Measurements from ENCODE around the gene ACTR1B. TPM values are rescaled to one million over a fixed set of nuclear protein-coding genes. Genes with fewer than 3 reads are reported as not detected.

The ACTR1B gene
- total and polyA plus RNA-seq, 2 of the 4 experiments (the other 2 are of a cell fraction): 40.5 to 68.8 TPM

DNA sequence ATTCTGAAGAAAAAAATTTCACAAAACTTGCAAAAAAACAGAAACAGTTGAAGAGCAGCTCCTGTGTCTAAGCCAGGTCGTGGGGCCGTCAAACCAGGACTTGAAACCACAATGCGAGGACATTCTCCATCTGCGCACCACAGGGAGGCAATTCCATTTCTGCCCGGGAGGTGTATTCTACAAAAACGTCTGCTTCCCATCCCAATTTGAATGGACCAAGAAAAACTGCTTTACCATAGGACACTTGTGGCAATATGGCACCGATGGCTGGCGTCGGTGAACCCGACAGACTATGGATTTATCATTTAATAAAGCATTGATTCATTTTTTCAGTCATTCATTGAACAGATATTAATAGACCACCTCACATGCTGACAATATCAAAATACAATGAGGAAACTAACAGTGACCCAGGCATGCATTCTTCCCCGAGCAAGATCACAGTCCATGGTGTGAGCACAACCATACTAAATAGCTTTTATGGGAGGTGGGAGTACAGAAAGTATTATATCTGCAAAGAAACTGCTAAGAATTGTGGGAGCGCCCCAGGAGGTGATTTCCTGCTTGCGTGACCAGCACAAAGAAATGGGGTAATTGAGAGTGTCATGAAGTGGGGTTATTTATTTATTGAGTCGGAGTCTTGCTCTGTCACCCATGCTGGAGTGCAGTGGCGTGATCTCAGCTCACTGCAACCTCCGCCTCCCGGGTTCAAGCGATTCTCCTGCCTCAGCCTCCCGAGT lies 39.1 kb upstream of the ACTR1B start:
- Histone ChIP-seq H3K23ac (ENCODE audit: low read depth, low read length) (no peak overlapping the region), H2BK15ac (ENCODE audit: low read depth, low read length) (no peak overlapping the region), H4K91ac (ENCODE audit: insufficient read depth, low read depth, low read length) (no peak overlapping the region), H3K4me2 (ENCODE audit: low read depth, low read length) (no peak overlapping the region), H2BK5ac (ENCODE audit: low read depth, low read length, poor library complexity, severe bottlenecking) (no peak overlapping the region), H2AFZ (replicated peaks; ENCODE audit: low read length, poor library complexity) (no peak overlapping the region), H4K20me1 (ENCODE audit: insufficient read depth, low read length) (no peaks in the 10 kb centered on the region), H3K18ac (ENCODE audit: low read depth, low read length) (no peak overlapping the region), H3K27ac (ENCODE audit: insufficient read depth, low read length) (no peak overlapping the region), H3K9me3 (ENCODE audit: control insufficient read depth, insufficient read depth, low read length) (no peaks in the 10 kb centered on the region), H3K9me1 (ENCODE audit: insufficient read depth, low read length) (no peaks in the 10 kb centered on the region), H3K27me3 (ENCODE audit: control insufficient read depth, insufficient read depth, low read length) (peaks cover 4% of the 10 kb centered on the region), H4K8ac (ENCODE audit: low read depth in 2 of 2, low read length in 2 of 2) (no peak overlapping the region), H2BK120ac (ENCODE audit: low read depth, low read length) (no peak overlapping the region), H3K56ac (ENCODE audit: extremely low read depth, insufficient read depth, low read length) (no peak overlapping the region), H2BK20ac (ENCODE audit: low read depth, low read length) (no peak overlapping the region), H2AK5ac (ENCODE audit: low read depth, low read length) (no peak overlapping the region), H3K9ac (ENCODE audit: low read depth, low read length) (no peak overlapping the region), H3K14ac (replicated peaks; ENCODE audit: low read depth, low read length) (no peak overlapping the region), H2AK9ac (replicated peaks; ENCODE audit: low read depth, low read length, poor library complexity) (no peak overlapping the region), H3K36me3 (ENCODE audit: control insufficient read depth, insufficient read depth, low read length) (no peaks in the 10 kb centered on the region), H3K4ac (ENCODE audit: low read depth, low read length) (no peak overlapping the region), H3K79me1 (ENCODE audit: low read depth in 1 of 2, low read length in 2 of 2) (no peaks in the 10 kb centered on the region), H4K5ac (ENCODE audit: low read depth, low read length) (no peak overlapping the region), H3K4me3 (ENCODE audit: insufficient read depth, low read depth, low read length) (no peak overlapping the region), H3K4me1 (ENCODE audit: control insufficient read depth, insufficient read depth, low read length) (no peaks in the 10 kb centered on the region)
- no peak for ATAC-seq (ENCODE audit: low read depth)
- intact Hi-C loops (cut with micrococcal nuclease) (loop anchor here (5.0 to 10.0 kb wide), 4 partner anchors 62 to 1132 kb away; partner anchors contain the start of gene TMEM131), in situ Hi-C loops (cut with MboI; ENCODE audit: low sequenced_read_pairs) (loop anchor here (10.0 kb wide), 1 partner anchor 682 kb away; no protein-coding TSS in a partner anchor), dilution Hi-C loops (cut with HindIII; ENCODE audit: low sequenced_read_pairs, unreplicated experiment) (no loop called here)
- no CpG with 5 or more reads among the region's 19 CpGs for WGBS, 2 experiments (ENCODE audit: extremely low coverage in 2 of 2, insufficient read length in 1 of 2)
- no peak for DNase-seq
- CTCF ChIA-PET: interaction anchor here (1.5 kb wide), 1 partner anchor 112 kb away, joined by 3 read pairs; no protein-coding TSS in a partner anchor
- BruUV-seq (replicated peaks): no TSS peak
- POLR2A ChIA-PET (ENCODE audit: unreplicated experiment): no interaction called here
- TF ChIP-seq BHLHE40 (IDR thresholded peaks at IDR 0.05; ENCODE audit: low read depth, low read length) (no peak), CHD1 (IDR thresholded peaks at IDR 0.05; ENCODE audit: low read depth, low read length) (no peak), CEBPB (IDR thresholded peaks at IDR 0.05; ENCODE audit: low read depth, low read length) (no peak), MAFK (IDR thresholded peaks at IDR 0.05; ENCODE audit: low read depth, low read length) (no peak), NFE2L2 (IDR thresholded peaks at IDR 0.05; ENCODE audit: low read depth, low read length) (no peak), SMC3 (IDR thresholded peaks at IDR 0.05; ENCODE audit: low read depth, low read length) (no peak), RCOR1 (IDR thresholded peaks at IDR 0.05; ENCODE audit: insufficient replicate concordance, low read length) (no peak), RFX5 (IDR thresholded peaks at IDR 0.05; ENCODE audit: low read depth, low read length) (no peak), MXI1 (IDR thresholded peaks at IDR 0.05; ENCODE audit: borderline replicate concordance, low read depth, low read length) (no peak), FOS (IDR thresholded peaks at IDR 0.05; ENCODE audit: low read depth, low read length) (no peak), MAZ (IDR thresholded peaks at IDR 0.05; ENCODE audit: borderline replicate concordance, low read depth, low read length) (no peak), RAD21 (IDR thresholded peaks at IDR 0.05; ENCODE audit: low read length) (no peak), USF2 (IDR thresholded peaks at IDR 0.05; ENCODE audit: low read depth, low read length) (no peak), POLR2A (IDR thresholded peaks at IDR 0.05; ENCODE audit: low read depth, low read length) (no peak)
- TF ChIP-seq, protein P1, sequence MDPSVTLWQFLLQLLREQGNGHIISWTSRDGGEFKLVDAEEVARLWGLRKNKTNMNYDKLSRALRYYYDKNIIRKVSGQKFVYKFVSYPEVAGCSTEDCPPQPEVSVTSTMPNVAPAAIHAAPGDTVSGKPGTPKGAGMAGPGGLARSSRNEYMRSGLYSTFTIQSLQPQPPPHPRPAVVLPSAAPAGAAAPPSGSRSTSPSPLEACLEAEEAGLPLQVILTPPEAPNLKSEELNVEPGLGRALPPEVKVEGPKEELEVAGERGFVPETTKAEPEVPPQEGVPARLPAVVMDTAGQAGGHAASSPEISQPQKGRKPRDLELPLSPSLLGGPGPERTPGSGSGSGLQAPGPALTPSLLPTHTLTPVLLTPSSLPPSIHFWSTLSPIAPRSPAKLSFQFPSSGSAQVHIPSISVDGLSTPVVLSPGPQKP (IDR thresholded peaks at IDR 0.05; ENCODE audit: borderline replicate concordance, low read depth, low read length): no peak
